ENCODE results near the gene ATP6V1B1. TPM values are rescaled to one million over a fixed set of nuclear protein-coding genes. Genes with fewer than 3 reads are reported as not detected.

ATP6V1B1 gene
- total and polyA plus RNA-seq, 2 donors (not counting 1 experiment from before 2014, with no cell fraction given), result 1.0 to 2.1 TPM

Other genes starting within 250 kb of the ATP6V1B1 start
- gene ADD2, start 167.7 kb upstream of the ATP6V1B1 start, total RNA-seq, result 2.5 and 2.6 TPM in 2 replicates
- gene ADD2, start 167.7 kb upstream of the ATP6V1B1 start, polyA plus RNA-seq, result 0.22 and 2.5 TPM in 2 replicates
- not detected in 2 replicates for gene FIGLA, start 145.3 kb upstream of the ATP6V1B1 start, total RNA-seq
- not detected in 2 replicates for gene FIGLA, start 145.3 kb upstream of the ATP6V1B1 start, polyA plus RNA-seq
- gene CLEC4F, start 115.3 kb upstream of the ATP6V1B1 start, total RNA-seq, result not detected in 2 replicates
- gene CLEC4F, start 115.3 kb upstream of the ATP6V1B1 start, polyA plus RNA-seq, result not detected in 2 replicates
- not detected in 2 replicates for gene CD207, start 100.1 kb upstream of the ATP6V1B1 start, total RNA-seq
- gene CD207, start 100.1 kb upstream of the ATP6V1B1 start, polyA plus RNA-seq, result 0.03 TPM in 1 of 2 replicates, not detected in the other
- gene VAX2, start 35.3 kb upstream of the ATP6V1B1 start, total RNA-seq, result 1.8 and 2.0 TPM in 2 replicates
- gene VAX2, start 35.3 kb upstream of the ATP6V1B1 start, polyA plus RNA-seq, result 0.85 and 0.94 TPM in 2 replicates
- 0.26 and 1.3 TPM in 2 replicates for gene ANKRD53, start 42.7 kb downstream of the ATP6V1B1 start, total RNA-seq
- gene ANKRD53, start 42.7 kb downstream of the ATP6V1B1 start, polyA plus RNA-seq, result 0.58 and 2.0 TPM in 2 replicates
- 20.5 and 33.0 TPM in 2 replicates for gene TEX261, start 59.0 kb downstream of the ATP6V1B1 start, total RNA-seq
- gene TEX261, start 59.0 kb downstream of the ATP6V1B1 start, polyA plus RNA-seq, result 72.6 and 96.1 TPM in 2 replicates
- 46.5 and 50.4 TPM in 2 replicates for gene NAGK, start 132.7 kb downstream of the ATP6V1B1 start, total RNA-seq
- gene NAGK, start 132.7 kb downstream of the ATP6V1B1 start, polyA plus RNA-seq, result 121 and 136 TPM in 2 replicates
- 13.4 and 18.8 TPM in 2 replicates for gene MCEE, start 194.3 kb downstream of the ATP6V1B1 start, total RNA-seq
- 10.3 and 18.8 TPM in 2 replicates for gene MCEE, start 194.3 kb downstream of the ATP6V1B1 start, polyA plus RNA-seq
- 14.7 and 19.3 TPM in 2 replicates for gene MPHOSPH10, start 194.7 kb downstream of the ATP6V1B1 start, total RNA-seq
- gene MPHOSPH10, start 194.7 kb downstream of the ATP6V1B1 start, polyA plus RNA-seq, result 23.8 and 26.2 TPM in 2 replicates

Measured in fibroblast of lung (primary cell).